Keratinocyte (primary cell): ENCODE results near the gene LEUTX. TPM values are rescaled to one million over a fixed set of nuclear protein-coding genes. Genes with fewer than 3 reads are reported as not detected.

ENCODE experiments used
- DNase-seq: peaks from one replicate; pipeline ENCODE4 v3.0.0-alpha.2; 2011; ENCODE audit warnings: low read depth, missing footprints, low spot score
- FAIRE-seq: peaks from 2 replicates; lab custom pipeline; 2011; peaks lifted over from hg19 to GRCh38; lab: Jason Lieb, UNC
- H2AFZ ChIP-seq: 2 replicates; pipeline ENCODE4 v1.6.0; 2012; ENCODE audit warnings: low read length, control low read depth, inconsistent platforms; ENCODE audit not compliant: control insufficient read depth
- H3K27ac ChIP-seq: 2 replicates; pipeline ENCODE4 v1.5.1; 2011; ENCODE audit warnings: low read length; ENCODE audit not compliant: control insufficient read depth, insufficient read depth
- H3K27me3 ChIP-seq: 3 replicates; pipeline ENCODE4 v1.6.0; 2011; ENCODE audit warnings: low read length; ENCODE audit not compliant: control insufficient read depth, insufficient read depth; ENCODE audit errors: extremely low read depth
- H3K36me3 ChIP-seq, 2 experiments: 2 replicates in 1 of 2; 3 replicates in 1 of 2; pipeline ENCODE4 v1.5.1; 2011; ENCODE audit warnings: low read length in 2 of 2, mild to moderate bottlenecking in 1 of 2; ENCODE audit not compliant: control insufficient read depth in 2 of 2, insufficient read depth in 2 of 2; ENCODE audit errors: extremely low read depth in 1 of 2
- H3K4me1 ChIP-seq: 3 replicates; pipeline ENCODE4 v1.5.1; 2011; ENCODE audit warnings: low read length; ENCODE audit not compliant: control insufficient read depth, insufficient read depth; ENCODE audit errors: extremely low read depth
- H3K4me2 ChIP-seq: 3 replicates; pipeline ENCODE4 v1.6.0; 2011; ENCODE audit warnings: low read depth, low read length; ENCODE audit not compliant: control insufficient read depth, insufficient read depth; ENCODE audit errors: extremely low read depth
- H3K4me3 ChIP-seq, 3 experiments: fragments of 200-600 bp in 1 of 3; sonication (generic) in 1 of 3; 2 replicates in 2 of 3; 3 replicates in 1 of 3; pipeline ENCODE4 v1.5.1; 2011 to 2016; ENCODE audit warnings: low read length in 3 of 3, mild to moderate bottlenecking in 3 of 3, control low read depth in 2 of 3, inconsistent platforms in 1 of 3, low read depth in 1 of 3, mixed read lengths in 1 of 3, mixed run types in 1 of 3, moderate library complexity in 1 of 3; ENCODE audit not compliant: control insufficient read depth in 2 of 3, insufficient read depth in 2 of 3; ENCODE audit errors: extremely low read depth in 1 of 3
- H3K79me2 ChIP-seq: 2 replicates; pipeline ENCODE4 v1.6.0; 2012; ENCODE audit warnings: low read length; ENCODE audit not compliant: control insufficient read depth, insufficient read depth
- H3K9ac ChIP-seq: 3 replicates; pipeline ENCODE4 v1.6.0; 2011; ENCODE audit warnings: low read length; ENCODE audit not compliant: control insufficient read depth, insufficient read depth; ENCODE audit errors: extremely low read depth
- H3K9me1 ChIP-seq: 3 replicates; pipeline ENCODE4 v1.6.0; 2011; ENCODE audit warnings: low read length; ENCODE audit not compliant: control insufficient read depth, insufficient read depth; ENCODE audit errors: extremely low read depth
- H3K9me3 ChIP-seq: 2 replicates; pipeline ENCODE4 v1.5.1; 2012; ENCODE audit warnings: low read depth, low read length; ENCODE audit not compliant: control insufficient read depth
- H4K20me1 ChIP-seq: 3 replicates; pipeline ENCODE4 v1.6.0; 2011; ENCODE audit warnings: low read length; ENCODE audit not compliant: control insufficient read depth, insufficient read depth; ENCODE audit errors: extremely low read depth
- CTCF ChIP-seq, 3 experiments: IDR thresholded peaks in 1 of 3; conservative IDR thresholded peaks in 1 of 3; optimal IDR thresholded peaks in 1 of 3; 2 replicates in 2 of 3; 3 replicates in 1 of 3; pipeline versions ENCODE3 to v1.5.1; 2011; ENCODE audit warnings: low read length in 3 of 3, mild to moderate bottlenecking in 3 of 3, moderate library complexity in 2 of 3, control low read depth in 1 of 3, inconsistent platforms in 1 of 3; ENCODE audit not compliant: insufficient read depth in 2 of 3; ENCODE audit errors: extremely low read depth in 1 of 3
- EZH2 ChIP-seq: IDR thresholded peaks from one replicate; pipeline ENCODE4 v1.6.1; 2012; ENCODE audit warnings: inconsistent platforms, mild to moderate bottlenecking, low read length, moderate library complexity
- dilution Hi-C: fragments of 300-500 bp; cut with MboI; formaldehyde crosslinking; loops from one replicate; pipeline ENCODE4 v1.7.0; 2020; ENCODE audit warnings: low sequenced_read_pairs; ENCODE audit not compliant: extremely low pct_ligation_motif_present
- polyA plus RNA-seq, 5 experiments: library from polyadenylated mRNA; depleted of rRNA in 3 of 5; stranded (reverse) in 3 of 5; stranded (forward) in 1 of 5; unstranded in 1 of 5; fragments of >200 nt; gene quantifications; 1 replicate in 1 of 5; 2 replicates in 3 of 5; 3 replicates in 1 of 5; pipeline versions ENCODE4 v1.2.1 to v1.2.3, GENCODE V29; 2011 to 2012; ENCODE audit warnings: missing spikeins in 2 of 5, low read depth in 1 of 5, low replicate concordance in 1 of 5

The LEUTX gene
- polyA plus RNA-seq, 1 donor (not counting 4 experiments of a cell fraction or from before 2014, with no cell fraction given): not detected

- peaks cover 12% of the 10 kb centered on the region for H3K79me2 ChIP-seq
- H3K4me1 ChIP-seq: peaks cover 11% of the 10 kb centered on the region
- no peaks in the 10 kb centered on the region for H3K9me3 ChIP-seq
- peaks cover 34 to 52% of the 10 kb centered on the region in 2 experiments for H3K36me3 ChIP-seq
- H3K4me3 ChIP-seq: peak overlapping the region; percentile 22 to 90 (median 79)
- no peak for FAIRE-seq
- no peaks in the 10 kb centered on the region for H4K20me1 ChIP-seq
- H2AFZ ChIP-seq: no peak overlapping the region
- peak overlapping the region; percentile 89 for H3K9ac ChIP-seq
- H3K4me2 ChIP-seq: peak overlapping the region; percentile 67
- dilution Hi-C loops: no loop called here
- DNase-seq: no peak
- peak overlapping the region; percentile 88 for H3K27ac ChIP-seq
- no peaks in the 10 kb centered on the region for H3K27me3 ChIP-seq
- no peak for TF ChIP-seq CTCF (optimal IDR thresholded peaks at IDR 0.05 in 1 of 3, IDR thresholded peaks at IDR 0.05 in 1 of 3, conservative IDR thresholded peaks at IDR 0.05 in 1 of 3; ENCODE audit: extremely low read depth in 1 of 3, insufficient read depth in 2 of 3, low read length in 3 of 3)
- TF ChIP-seq EZH2: no peak
- H3K9me1 ChIP-seq: peaks cover 2% of the 10 kb centered on the region
Measured at GRCh38 chr19:39832341-39833083, 53.9 kb downstream of the LEUTX start.

- FAIRE-seq: no peak
- H3K9ac ChIP-seq: peak overlapping the region; percentile 89
- H3K36me3 ChIP-seq: peaks cover 38 to 56% of the 10 kb centered on the region in 2 experiments
Measured at GRCh38 chr19:39833160-39833463, 54.5 kb downstream of the LEUTX start.

More at GRCh38 chr19:39833160-39833463, 54.5 kb downstream of the LEUTX start:
- H3K27ac ChIP-seq: peak overlapping the region; percentile 88
- no peaks in the 10 kb centered on the region for H3K27me3 ChIP-seq
- peak overlapping the region; percentile 74 to 90 (median 79) for H3K4me3 ChIP-seq
- no peaks in the 10 kb centered on the region for H3K9me3 ChIP-seq
- dilution Hi-C loops: no loop called here
- H3K79me2 ChIP-seq: peaks cover 12% of the 10 kb centered on the region
- H3K9me1 ChIP-seq: peaks cover 2% of the 10 kb centered on the region
- H4K20me1 ChIP-seq: no peaks in the 10 kb centered on the region
- no peak overlapping the region for H2AFZ ChIP-seq
- H3K4me2 ChIP-seq: peak overlapping the region; percentile 67
- DNase-seq: no peak
- TF ChIP-seq EZH2 (no peak), CTCF (optimal IDR thresholded peaks at IDR 0.05 in 1 of 3, IDR thresholded peaks at IDR 0.05 in 1 of 3, conservative IDR thresholded peaks at IDR 0.05 in 1 of 3; ENCODE audit: extremely low read depth in 1 of 3, insufficient read depth in 2 of 3, low read length in 3 of 3) (no peak)
- peaks cover 11% of the 10 kb centered on the region for H3K4me1 ChIP-seq
